KMS-11 (cell line): Measurements from ENCODE around the gene BAZ1B.
A peak's percentile ranks its signal among the peaks of the same experiment; 100 is the strongest.
"Not testable (repeated sequence)": the region's sequence is repeated elsewhere in the genome, so short reads cannot be mapped to it uniquely, and the experiment has no call there.

Source experiments
- H2AFZ ChIP-seq: fragments of 200-600 bp; sonication (generic); 2 replicates; pipeline ENCODE4 v1.6.1; 2016; ENCODE audit warnings: antibody characterized with exemption, mixed run types, low read depth
- H3K27ac ChIP-seq: fragments of 200-600 bp; sonication (generic); 2 replicates; pipeline ENCODE4 v1.6.1; 2016; ENCODE audit warnings: mild to moderate bottlenecking, mixed run types
- H3K27me3 ChIP-seq: fragments of 200-600 bp; sonication (generic); 2 replicates; pipeline ENCODE4 v1.6.1; 2017; ENCODE audit warnings: mild to moderate bottlenecking, low read depth, mixed run types, moderate library complexity; ENCODE audit not compliant: insufficient read depth
- H3K36me3 ChIP-seq: fragments of 200-600 bp; sonication (generic); 2 replicates; pipeline ENCODE4 v1.6.1; 2017; ENCODE audit warnings: mild to moderate bottlenecking, mixed run types; ENCODE audit not compliant: insufficient read depth
- H3K4me1 ChIP-seq: fragments of 200-600 bp; sonication (generic); 2 replicates; pipeline ENCODE4 v1.6.1; 2016; ENCODE audit warnings: mild to moderate bottlenecking, low read depth, mixed run types; ENCODE audit not compliant: poor library complexity, severe bottlenecking
- H3K4me2 ChIP-seq: fragments of 200-600 bp; sonication (generic); 2 replicates; pipeline ENCODE4 v1.7.0; 2016; ENCODE audit warnings: mild to moderate bottlenecking, mixed run types
- H3K4me3 ChIP-seq: fragments of 200-600 bp; sonication (generic); IDR thresholded peaks from 2 replicates; pipeline ENCODE4 v1.6.1; 2017; ENCODE audit warnings: low read depth, low read length, mixed read lengths; ENCODE audit not compliant: insufficient read depth
- H3K79me2 ChIP-seq: fragments of 200-600 bp; sonication (generic); 2 replicates; pipeline ENCODE4 v1.6.1; 2016; ENCODE audit warnings: low read depth, mixed run types; ENCODE audit not compliant: insufficient read depth
- H3K9ac ChIP-seq: fragments of 200-600 bp; sonication (generic); 2 replicates; pipeline ENCODE4 v1.6.1; 2016; ENCODE audit warnings: mild to moderate bottlenecking, mixed run types
- H4K20me1 ChIP-seq: fragments of 200-600 bp; sonication (generic); 2 replicates; pipeline ENCODE4 v1.6.1; 2016; ENCODE audit warnings: mild to moderate bottlenecking, mixed run types; ENCODE audit not compliant: insufficient read depth
- TF ChIP-seq, protein P1 (sequence below): fragments of 200-600 bp; sonication (generic); conservative IDR thresholded peaks from 2 replicates; pipeline ENCODE4 v1.6.1; 2017; ENCODE audit warnings: low read depth, mild to moderate bottlenecking, antibody characterized with exemption, low read length, moderate library complexity, mixed read lengths

Gene BAZ1B

DNA sequence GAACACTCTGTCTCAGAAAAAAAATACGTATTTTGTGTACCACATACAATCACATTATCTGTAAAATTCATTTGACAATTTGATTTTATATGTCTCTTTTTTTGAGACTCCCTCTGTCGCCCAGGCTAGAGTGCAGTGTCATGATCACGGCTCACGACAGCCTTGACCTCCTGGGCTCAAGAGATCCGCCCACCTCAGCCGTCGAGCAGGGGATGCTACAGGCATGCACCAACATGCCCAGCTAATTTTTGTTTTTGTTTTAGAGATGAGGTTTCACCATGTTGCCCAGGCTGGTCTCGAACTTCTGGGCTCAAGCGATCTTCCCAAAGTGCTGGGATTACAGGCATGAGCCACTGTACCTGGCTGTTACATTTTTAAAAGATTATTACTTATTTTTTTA lies 11.6 kb upstream of the BAZ1B start:
- Histone ChIP-seq H3K4me1 (peaks cover 7% of the 10 kb centered on the region), H4K20me1 (no peaks in the 10 kb centered on the region), H3K27ac (no peak overlapping the region), H3K36me3 (peaks cover 17% of the 10 kb centered on the region; the same call in 1 of the 2 replicates), H3K4me3 (no peak overlapping the region), H3K4me2 (no peak overlapping the region), H3K27me3 (no peaks in the 10 kb centered on the region), H2AFZ (no peak overlapping the region), H3K79me2 (no peaks in the 10 kb centered on the region), H3K9ac (no peak overlapping the region)
- TF ChIP-seq, protein P1, sequence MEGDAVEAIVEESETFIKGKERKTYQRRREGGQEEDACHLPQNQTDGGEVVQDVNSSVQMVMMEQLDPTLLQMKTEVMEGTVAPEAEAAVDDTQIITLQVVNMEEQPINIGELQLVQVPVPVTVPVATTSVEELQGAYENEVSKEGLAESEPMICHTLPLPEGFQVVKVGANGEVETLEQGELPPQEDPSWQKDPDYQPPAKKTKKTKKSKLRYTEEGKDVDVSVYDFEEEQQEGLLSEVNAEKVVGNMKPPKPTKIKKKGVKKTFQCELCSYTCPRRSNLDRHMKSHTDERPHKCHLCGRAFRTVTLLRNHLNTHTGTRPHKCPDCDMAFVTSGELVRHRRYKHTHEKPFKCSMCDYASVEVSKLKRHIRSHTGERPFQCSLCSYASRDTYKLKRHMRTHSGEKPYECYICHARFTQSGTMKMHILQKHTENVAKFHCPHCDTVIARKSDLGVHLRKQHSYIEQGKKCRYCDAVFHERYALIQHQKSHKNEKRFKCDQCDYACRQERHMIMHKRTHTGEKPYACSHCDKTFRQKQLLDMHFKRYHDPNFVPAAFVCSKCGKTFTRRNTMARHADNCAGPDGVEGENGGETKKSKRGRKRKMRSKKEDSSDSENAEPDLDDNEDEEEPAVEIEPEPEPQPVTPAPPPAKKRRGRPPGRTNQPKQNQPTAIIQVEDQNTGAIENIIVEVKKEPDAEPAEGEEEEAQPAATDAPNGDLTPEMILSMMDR: no peak

DNA sequence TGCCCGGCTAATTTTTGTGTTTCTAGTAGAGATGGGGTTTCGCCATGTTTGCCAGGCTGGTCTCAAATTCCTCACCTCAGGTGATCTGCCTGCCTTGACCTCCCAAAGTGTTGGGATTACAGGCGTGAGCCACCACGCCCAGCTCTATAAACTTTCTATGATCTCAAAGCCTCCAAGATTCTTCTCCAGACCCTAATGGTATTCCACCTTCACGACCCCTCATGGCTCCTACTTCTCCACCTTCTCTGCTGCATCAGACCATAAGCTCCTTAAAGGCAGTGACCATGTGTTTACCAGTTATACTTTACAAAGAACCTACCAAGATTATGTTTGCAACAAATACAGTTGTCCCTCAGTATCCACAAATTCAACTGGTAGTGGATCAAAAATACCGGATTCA lies 10.1 kb upstream of the BAZ1B start:
- Histone ChIP-seq H3K4me1 (peaks cover 15% of the 10 kb centered on the region), H3K4me3 (no peak overlapping the region), H3K36me3 (peaks cover 6% of the 10 kb centered on the region; the same call in 1 of the 2 replicates), H3K27ac (no peak overlapping the region), H3K9ac (no peak overlapping the region), H4K20me1 (no peaks in the 10 kb centered on the region), H3K4me2 (no peak overlapping the region), H3K27me3 (no peaks in the 10 kb centered on the region), H3K79me2 (no peaks in the 10 kb centered on the region), H2AFZ (no peak overlapping the region)
- TF ChIP-seq, protein P1: no peak

DNA sequence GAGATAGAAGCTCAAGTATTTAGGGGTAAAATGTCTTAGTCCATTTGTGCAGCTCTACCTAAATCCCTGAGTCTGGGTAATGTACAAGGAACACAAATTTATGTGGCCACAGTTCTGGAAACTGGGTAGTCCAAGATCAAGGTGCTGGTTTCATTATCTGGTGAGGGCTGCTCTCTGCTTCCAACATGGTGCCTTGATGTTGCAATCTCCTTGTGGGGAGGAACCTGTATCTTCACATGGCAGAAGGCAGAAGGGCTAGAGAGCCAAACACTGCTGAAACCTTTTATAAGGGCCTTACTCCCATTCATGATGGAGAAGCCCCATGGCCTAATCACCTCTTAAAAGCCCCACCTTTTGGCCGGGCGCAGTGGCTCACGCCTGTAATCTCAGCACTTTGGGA lies 8.7 kb upstream of the BAZ1B start:
- Histone ChIP-seq H3K4me3 (no peak overlapping the region), H3K27me3 (no peaks in the 10 kb centered on the region), H3K4me2 (no peak overlapping the region), H4K20me1 (no peaks in the 10 kb centered on the region), H3K36me3 (no peaks in the 10 kb centered on the region), H2AFZ (no peak overlapping the region), H3K79me2 (no peaks in the 10 kb centered on the region), H3K27ac (no peak overlapping the region), H3K9ac (no peak overlapping the region), H3K4me1 (peaks cover 30% of the 10 kb centered on the region)
- TF ChIP-seq, protein P1: no peak

DNA sequence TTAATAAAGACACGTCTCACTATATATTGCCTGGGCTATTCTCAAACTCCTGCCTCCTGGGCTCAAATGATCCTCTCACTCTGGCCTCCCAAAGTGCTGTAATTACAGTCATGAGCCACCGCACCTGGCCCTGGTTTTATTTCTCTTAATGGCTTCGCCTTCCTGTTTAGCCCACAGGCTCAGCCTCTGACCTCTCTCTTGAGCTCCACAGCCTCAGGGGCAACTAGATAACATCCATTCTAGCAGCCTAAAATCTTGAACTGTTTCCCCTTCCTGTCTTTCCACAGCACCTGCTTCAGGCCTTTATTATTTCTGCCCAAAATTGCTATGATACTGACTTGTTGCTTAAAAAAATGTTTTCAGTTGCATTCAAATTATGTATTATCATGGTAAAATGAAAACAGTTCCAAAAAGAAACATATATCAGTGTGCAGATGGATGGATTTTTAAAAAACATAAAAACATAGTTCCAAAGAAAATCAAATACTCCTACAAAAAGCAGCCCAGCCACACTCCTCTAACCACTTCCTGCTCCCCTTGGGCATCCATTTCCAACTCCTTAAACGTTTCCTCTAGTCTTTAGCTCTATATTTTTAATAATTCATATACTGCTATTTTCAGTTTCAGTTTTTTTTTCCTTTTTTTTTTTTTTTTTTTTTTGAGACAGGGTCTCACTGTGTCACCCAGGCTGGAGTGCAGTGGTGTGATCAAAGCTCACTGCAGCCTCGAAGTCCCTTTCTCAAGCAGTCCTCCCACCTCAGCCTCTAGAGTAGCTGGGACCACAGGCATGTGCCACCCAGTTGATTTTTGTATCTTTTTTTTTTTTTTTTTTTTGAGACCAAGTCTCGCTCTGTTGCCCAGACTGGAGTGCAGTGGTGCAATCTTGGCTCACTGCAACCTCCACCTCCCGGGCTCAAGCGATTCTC lies 5.1 kb upstream of the BAZ1B start:
- Histone ChIP-seq H2AFZ (peak overlapping the region; percentile 39; the same call in 1 of the 2 replicates), H3K79me2 (no peaks in the 10 kb centered on the region), H3K4me2 (peak overlapping the region; percentile 55), H3K4me3 (no peak overlapping the region), H4K20me1 (no peaks in the 10 kb centered on the region), H3K36me3 (no peaks in the 10 kb centered on the region), H3K9ac (peak overlapping the region; percentile 26; the same call in 1 of the 2 replicates), H3K4me1 (peaks cover 37% of the 10 kb centered on the region), H3K27me3 (no peaks in the 10 kb centered on the region), H3K27ac (peak overlapping the region; percentile 69)
- TF ChIP-seq, protein P1: no peak

DNA sequence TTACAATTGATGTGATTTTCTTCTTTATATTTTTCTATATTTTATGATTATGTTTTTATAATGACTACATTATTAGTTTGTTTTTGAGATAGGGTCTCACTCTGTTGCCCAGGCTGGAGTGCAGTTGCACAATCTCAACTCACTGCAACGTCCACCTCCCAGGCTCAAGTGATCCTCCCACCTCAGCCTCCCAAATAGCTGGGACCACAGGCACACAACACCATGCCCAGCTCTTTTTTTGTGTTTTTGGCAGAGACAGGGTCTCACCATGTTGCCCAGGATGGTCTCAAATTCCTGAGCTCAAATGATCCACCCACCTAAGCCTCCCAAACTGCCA lies 4.0 kb upstream of the BAZ1B start:
- 0 out of 2 replicates have a peak overlapping the region, but pooled peaks have one; percentile 10 for H3K27ac ChIP-seq
- not testable (repeated sequence) for H3K4me2 ChIP-seq, H3K4me3 ChIP-seq, H3K36me3 ChIP-seq, H3K9ac ChIP-seq, H3K79me2 ChIP-seq, H3K27me3 ChIP-seq, H2AFZ ChIP-seq, H4K20me1 ChIP-seq
- H3K4me1 ChIP-seq: peaks cover 37% of the 10 kb centered on the region
